Hepatocyte (in vitro differentiated cells): ENCODE measurements around the gene ZAP70.

Source experiments
- CTCF ChIP-seq: fragments of 200-600 bp; sonication (generic); IDR thresholded peaks from 2 replicates; pipeline ENCODE4 v1.5.1; 2016; ENCODE audit warnings: antibody characterized with exemption, mild to moderate bottlenecking; ENCODE audit not compliant: poor library complexity
- EZH2 ChIP-seq: fragments of 200-600 bp; sonication (generic); IDR thresholded peaks from 2 replicates; pipeline ENCODE4 v1.6.1; 2016; ENCODE audit warnings: antibody characterized with exemption, mild to moderate bottlenecking, borderline replicate concordance
- EZH2phosphoT487 ChIP-seq: fragments of 200-600 bp; sonication (generic); IDR thresholded peaks from one replicate; pipeline ENCODE4 v1.6.1; 2018; ENCODE audit warnings: antibody characterized with exemption, mild to moderate bottlenecking, low read depth, moderate library complexity; ENCODE audit not compliant: unreplicated experiment, severe bottlenecking

DNA sequence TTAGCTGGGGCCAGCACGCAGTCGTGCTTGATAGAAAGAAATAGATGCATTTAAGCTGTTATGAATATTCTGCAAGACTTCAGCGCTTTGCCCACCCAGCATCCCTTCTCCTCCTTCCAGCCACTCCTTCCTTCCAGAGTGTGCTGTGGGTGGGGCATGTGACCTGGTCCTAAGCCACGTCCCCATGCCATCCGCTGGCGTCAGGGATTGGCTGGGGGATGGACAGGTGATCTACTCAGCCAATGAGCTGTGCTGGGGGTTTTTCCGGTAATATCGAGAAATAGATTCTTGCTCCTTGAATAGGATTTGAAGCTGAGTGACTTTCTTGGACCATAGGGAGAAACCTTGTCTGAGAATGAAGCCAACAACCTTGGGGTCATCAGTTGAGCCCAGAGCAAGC lies 4.8 kb upstream of the ZAP70 start:
- no peak for TF ChIP-seq CTCF
- TF ChIP-seq EZH2phosphoT487, result no peak
- no peak for TF ChIP-seq EZH2
